OCI-LY1 (cell line): ENCODE data around the gene RCOR3.

Source experiments
- H2AFZ ChIP-seq: fragments of 200-600 bp; sonication (generic), shearing (Covaris generic); 2 replicates; pipeline ENCODE4 v1.6.0; 2014; ENCODE audit warnings: antibody characterized with exemption, mild to moderate bottlenecking, low read length
- H3F3A ChIP-seq: fragments of 200-600 bp; sonication (generic), shearing (Covaris generic); 2 replicates; pipeline ENCODE4 v1.6.0; 2014; ENCODE audit warnings: mild to moderate bottlenecking, antibody characterized with exemption, low read length, moderate library complexity; ENCODE audit not compliant: insufficient read depth
- H3K27ac ChIP-seq: fragments of 200-600 bp; sonication (generic); 2 replicates; pipeline ENCODE4 v1.5.1; 2014; ENCODE audit warnings: low read length, mixed run types, mild to moderate bottlenecking, low read depth; ENCODE audit not compliant: poor library complexity, severe bottlenecking
- H3K27me3 ChIP-seq: fragments of 200-600 bp; sonication (generic); 2 replicates; pipeline ENCODE4 v1.6.0; 2014; ENCODE audit warnings: antibody characterized with exemption, mild to moderate bottlenecking, low read length, moderate library complexity; ENCODE audit not compliant: insufficient read depth
- H3K36me3 ChIP-seq: fragments of 200-600 bp; sonication (generic); 2 replicates; pipeline ENCODE4 v1.6.1; 2014; ENCODE audit warnings: mild to moderate bottlenecking, antibody characterized with exemption, low read length, moderate library complexity, mixed read lengths; ENCODE audit not compliant: insufficient read depth
- H3K4me1 ChIP-seq: fragments of 200-600 bp; sonication (generic); 2 replicates; pipeline ENCODE4 v1.5.1; 2014; ENCODE audit warnings: mild to moderate bottlenecking, low read length, moderate library complexity; ENCODE audit not compliant: insufficient read depth, severe bottlenecking
- H3K4me2 ChIP-seq: fragments of 200-600 bp; sonication (generic), shearing (Covaris generic); 2 replicates; pipeline ENCODE4 v1.6.1; 2014; ENCODE audit warnings: low read length
- H3K4me3 ChIP-seq: fragments of 200-600 bp; sonication (generic); 2 replicates; pipeline ENCODE4 v1.5.1; 2014; ENCODE audit warnings: low read length, low read depth, mild to moderate bottlenecking, mixed read lengths; ENCODE audit not compliant: poor library complexity, severe bottlenecking
- H3K79me2 ChIP-seq: fragments of 200-600 bp; shearing (Covaris generic); 2 replicates; pipeline ENCODE4 v1.6.1; 2016; ENCODE audit warnings: mixed run types, low read length, mixed read lengths; ENCODE audit not compliant: insufficient read depth
- H3K9ac ChIP-seq: fragments of 200-600 bp; sonication (generic), shearing (Covaris generic); 2 replicates; pipeline ENCODE4 v1.6.1; 2014; ENCODE audit warnings: mild to moderate bottlenecking, low read length, mixed read lengths
- H3K9me2 ChIP-seq: fragments of 200-600 bp; sonication (generic), shearing (Covaris generic); 2 replicates; pipeline ENCODE4 v1.6.1; 2014; ENCODE audit warnings: low read depth, mild to moderate bottlenecking, low read length, mixed read lengths
- H3K9me3 ChIP-seq: fragments of 200-600 bp; shearing (Covaris generic); 2 replicates; pipeline ENCODE4 v1.6.1; 2014; ENCODE audit warnings: low read length, mixed read lengths
- H4K20me1 ChIP-seq: fragments of 200-600 bp; sonication (generic), shearing (Covaris generic); 2 replicates; pipeline ENCODE4 v1.6.0; 2016; ENCODE audit warnings: mild to moderate bottlenecking, low read length; ENCODE audit not compliant: insufficient read depth
- CTCF ChIP-seq: fragments of 200-600 bp; sonication (generic), shearing (Covaris generic); IDR thresholded peaks from 2 replicates; pipeline ENCODE4 v1.5.1; 2017; ENCODE audit warnings: mild to moderate bottlenecking, antibody characterized with exemption, low read length, moderate library complexity, mixed read lengths
- EZH2 ChIP-seq: fragments of 200-600 bp; sonication (generic), shearing (Covaris generic); IDR thresholded peaks from 2 replicates; pipeline ENCODE4 v1.8.0; 2017; ENCODE audit warnings: borderline replicate concordance, mixed run types, mild to moderate bottlenecking, antibody characterized with exemption, low read length, moderate library complexity, mixed read lengths

RCOR3 gene

GRCh38 chr1:211356723-211357407, 97.7 kb downstream of the RCOR3 start:
- no peaks in the 10 kb centered on the region for H3F3A ChIP-seq
- no peaks in the 10 kb centered on the region for H3K9me2 ChIP-seq
- H3K9ac ChIP-seq = no peak overlapping the region
- H4K20me1 ChIP-seq = no peaks in the 10 kb centered on the region
- H3K79me2 ChIP-seq = no peaks in the 10 kb centered on the region
- no peak overlapping the region for H3K27ac ChIP-seq
- no peaks in the 10 kb centered on the region for H3K27me3 ChIP-seq
- H3K4me1 ChIP-seq = peaks cover 14% of the 10 kb centered on the region
- H2AFZ ChIP-seq = no peak overlapping the region
- H3K9me3 ChIP-seq = peaks cover 2% of the 10 kb centered on the region; the same call in 1 of the 2 replicates
- peaks cover 74% of the 10 kb centered on the region for H3K36me3 ChIP-seq
- no peak overlapping the region for H3K4me2 ChIP-seq
- TF ChIP-seq CTCF (no peak), EZH2 (no peak)
- H3K4me3 ChIP-seq = no peak overlapping the region

GRCh38 chr1:211358685-211359084, 99.5 kb downstream of the RCOR3 start:
- Histone ChIP-seq H3K4me2 (no peak overlapping the region), H3K27ac (no peak overlapping the region), H3K4me1 (peaks cover under 1% of the 10 kb centered on the region), H2AFZ (no peak overlapping the region), H3K27me3 (no peaks in the 10 kb centered on the region), H3K36me3 (peaks cover 77% of the 10 kb centered on the region), H3K9ac (no peak overlapping the region), H3K9me3 (no peaks in the 10 kb centered on the region), H3K4me3 (no peak overlapping the region), H3K79me2 (no peaks in the 10 kb centered on the region), H3F3A (no peaks in the 10 kb centered on the region), H4K20me1 (no peaks in the 10 kb centered on the region), H3K9me2 (no peaks in the 10 kb centered on the region)
- TF ChIP-seq CTCF = no peak

- Histone ChIP-seq H4K20me1 (no peaks in the 10 kb centered on the region), H3K36me3 (peaks cover 69% of the 10 kb centered on the region), H3K9ac (no peak overlapping the region), H3K4me2 (no peak overlapping the region), H3K9me3 (no peaks in the 10 kb centered on the region), H3F3A (no peaks in the 10 kb centered on the region), H3K9me2 (no peaks in the 10 kb centered on the region), H2AFZ (no peak overlapping the region), H3K79me2 (no peaks in the 10 kb centered on the region), H3K27ac (no peak overlapping the region), H3K4me3 (no peak overlapping the region), H3K27me3 (no peaks in the 10 kb centered on the region), H3K4me1 (no peaks in the 10 kb centered on the region)
- TF ChIP-seq CTCF (no peak), EZH2 (no peak)
Observed at GRCh38 chr1:211359876-211360275, 100.7 kb downstream of the RCOR3 start.
